HG02759 (cell line): ENCODE results near the gene CRTC3.
A peak's percentile ranks its signal among the peaks of the same experiment; 100 is the strongest.

Experiments used
- ATAC-seq: cut with Tn5 transposase; IDR thresholded peaks from one replicate; pipeline ENCODE4 v1.9.1; 2021; ENCODE audit warnings: mild to moderate bottlenecking, moderate library complexity; ENCODE audit not compliant: unreplicated experiment

CRTC3 gene

DNA sequence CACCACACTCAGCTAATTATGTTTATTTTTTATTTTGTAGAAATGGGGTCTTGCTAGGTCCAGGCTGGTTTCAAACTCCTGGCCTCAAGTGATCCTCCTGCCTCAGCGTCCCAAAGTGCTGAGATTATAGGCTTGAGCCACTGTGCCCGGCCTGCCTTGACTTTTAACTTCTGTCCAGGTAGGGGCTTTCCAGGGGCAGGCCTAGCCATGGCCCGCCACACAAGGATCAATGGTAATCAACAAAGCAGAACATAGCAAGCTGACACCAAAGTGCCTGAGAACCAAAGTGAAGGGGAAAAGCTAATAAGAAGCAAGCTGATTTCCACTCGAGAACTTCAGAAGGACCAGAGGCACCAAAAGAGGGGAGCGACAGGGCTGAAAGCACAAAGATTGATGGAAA is 9.4 kb upstream of the CRTC3 start:
- no peak for ATAC-seq

DNA sequence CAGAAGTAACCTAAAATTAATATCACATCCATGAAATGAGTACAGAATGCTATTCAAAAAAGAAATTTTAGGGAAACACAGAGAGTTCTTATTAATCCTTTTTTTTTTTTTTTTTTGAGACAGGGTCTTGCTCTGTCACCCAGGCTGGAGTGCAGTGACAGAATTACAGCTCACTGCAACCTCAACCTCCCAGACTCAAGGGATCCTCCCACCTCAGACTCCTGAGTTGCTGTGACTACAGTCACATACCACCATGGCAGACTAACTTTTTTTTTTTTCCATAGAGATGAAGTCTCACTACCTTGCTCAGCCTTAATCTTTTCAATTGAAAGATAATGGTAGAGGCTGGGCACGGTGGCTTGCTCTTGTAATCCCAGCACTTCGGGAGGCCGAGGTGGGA is 6.3 kb upstream of the CRTC3 start:
- no peak for ATAC-seq

DNA sequence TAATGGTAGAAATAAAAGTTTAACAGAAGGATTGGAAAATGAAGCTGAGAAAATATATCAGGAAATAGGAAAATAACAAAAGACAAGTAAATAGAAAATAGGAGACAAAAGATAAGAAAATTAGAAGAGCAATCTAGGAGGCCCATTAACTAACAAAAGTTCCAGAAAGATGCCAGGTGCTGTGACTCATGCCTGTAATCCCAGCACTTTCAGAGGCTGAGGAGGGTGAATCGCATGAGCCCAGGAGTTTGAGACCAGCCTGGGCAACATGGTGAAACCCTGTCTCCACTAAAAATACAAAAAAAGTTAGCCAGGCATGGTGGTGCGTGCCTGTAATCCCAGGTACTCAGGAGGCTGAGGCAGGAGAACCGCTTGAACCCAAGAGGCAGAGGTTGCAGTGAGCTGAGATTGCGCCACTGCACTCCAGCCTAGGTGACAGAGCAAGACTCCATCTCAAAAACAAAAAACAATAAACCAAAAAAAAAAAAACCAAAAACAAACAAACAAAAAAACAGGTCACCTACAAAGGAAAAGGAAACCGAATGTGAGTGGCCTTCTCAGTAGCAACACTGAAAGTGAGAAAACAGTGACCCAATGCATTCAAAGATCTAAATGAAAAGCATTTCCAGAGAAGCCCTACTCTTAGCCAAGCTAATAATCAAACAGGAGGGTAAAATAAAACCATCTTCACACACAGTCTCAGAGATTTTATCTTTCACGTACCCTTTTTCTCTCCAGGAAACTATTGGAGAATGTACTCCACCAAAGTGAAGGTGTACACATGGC is 5.5 kb upstream of the CRTC3 start:
- peak; percentile 52 for ATAC-seq

DNA sequence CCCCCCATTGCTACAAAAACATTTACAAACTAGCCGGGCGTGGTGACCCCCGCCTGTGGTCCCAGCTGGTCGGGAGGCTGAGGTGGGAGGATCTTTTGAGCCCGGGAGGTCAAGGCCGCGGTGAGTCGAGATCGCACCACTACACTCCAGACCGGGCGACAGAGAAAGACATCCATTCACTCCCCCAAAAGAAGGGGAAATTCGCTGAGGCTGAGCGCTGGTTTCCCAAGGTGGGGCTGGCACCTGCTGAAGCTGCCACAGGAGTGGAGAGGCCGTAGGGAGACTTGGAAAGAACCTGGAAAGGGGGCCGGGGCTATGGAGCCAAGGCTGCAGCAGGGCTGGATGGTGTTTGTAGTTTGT is 732 bp upstream of the CRTC3 start:
- ATAC-seq, result no peak

DNA sequence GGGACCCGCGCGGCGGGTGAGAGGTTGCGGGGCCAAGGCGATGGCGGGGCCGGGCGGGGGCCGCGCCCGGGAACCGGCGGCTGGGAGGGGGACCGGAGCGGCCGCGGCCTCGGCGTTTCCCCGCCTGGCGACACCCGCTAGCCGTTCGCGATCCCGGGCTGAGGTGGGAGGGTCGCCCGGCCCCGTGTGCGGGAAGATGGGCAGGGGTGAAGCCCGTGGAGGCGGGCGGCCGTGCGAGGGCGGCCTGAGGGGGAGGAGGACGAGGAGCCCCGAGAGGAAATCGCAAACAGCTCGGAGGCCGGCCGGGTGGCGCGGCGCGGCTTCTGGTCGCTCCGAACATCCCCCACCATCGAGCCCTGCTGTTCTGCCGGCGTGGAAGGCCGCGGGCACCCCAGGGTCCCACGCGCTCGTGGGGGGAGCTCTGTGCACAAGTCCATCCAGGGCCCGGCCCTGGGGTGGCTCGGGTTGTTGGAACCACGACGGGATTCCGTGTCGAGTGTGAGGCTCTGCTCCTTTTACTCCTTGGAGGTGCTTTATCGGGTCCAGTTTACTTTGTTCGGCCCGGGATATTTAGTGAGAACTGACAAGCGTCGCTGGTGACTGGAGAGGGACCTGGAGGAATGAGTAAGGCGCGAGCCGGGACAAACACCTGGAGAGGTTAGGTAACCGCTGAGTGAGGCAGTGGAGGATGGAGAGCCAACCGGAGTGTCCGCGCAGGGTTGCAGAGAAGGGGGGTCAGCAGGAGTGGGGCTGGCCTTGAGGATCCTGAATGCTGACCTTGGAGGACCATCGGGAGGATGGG is 728 bp downstream of the CRTC3 start:
- ATAC-seq, result peak; percentile 55

DNA sequence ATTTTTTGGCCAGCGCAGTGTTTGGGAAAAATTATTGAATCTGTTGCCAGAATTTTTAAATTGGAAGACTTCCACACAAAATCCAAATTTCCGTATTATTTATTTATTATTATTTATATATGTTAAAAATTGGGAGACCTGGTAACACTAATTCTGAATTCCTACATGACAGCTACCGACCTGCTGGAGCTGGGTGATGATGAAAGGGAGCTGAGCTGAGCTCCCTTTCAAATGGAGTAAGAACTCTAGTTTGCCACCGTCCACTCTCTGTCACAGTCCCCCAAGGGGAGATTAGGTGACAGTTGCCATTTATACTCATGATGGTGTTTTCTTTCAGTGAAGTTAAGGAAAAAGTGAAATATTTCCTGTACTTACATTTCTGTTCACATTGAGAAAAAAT is 1.4 kb downstream of the CRTC3 start:
- no peak for ATAC-seq

DNA sequence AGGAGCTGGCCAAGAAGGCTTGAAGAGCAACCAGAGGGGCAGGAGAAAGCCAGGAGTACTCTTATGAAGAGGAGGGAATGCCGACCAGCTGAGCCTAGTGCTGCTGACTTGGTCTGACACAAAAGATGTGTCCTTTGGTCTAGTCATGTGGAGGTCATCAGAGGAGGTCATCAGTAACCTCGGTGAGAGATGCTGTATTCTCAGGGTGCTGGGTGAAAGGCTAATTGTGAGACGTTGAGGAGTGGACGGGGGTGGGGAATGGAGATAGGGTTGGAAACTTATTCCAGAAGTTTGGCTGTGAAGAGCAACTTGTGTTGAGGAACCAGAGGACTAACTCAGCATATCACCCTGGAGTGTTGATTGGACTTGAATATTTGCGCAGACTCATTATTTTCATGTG is 5.5 kb downstream of the CRTC3 start:
- no peak for ATAC-seq

DNA sequence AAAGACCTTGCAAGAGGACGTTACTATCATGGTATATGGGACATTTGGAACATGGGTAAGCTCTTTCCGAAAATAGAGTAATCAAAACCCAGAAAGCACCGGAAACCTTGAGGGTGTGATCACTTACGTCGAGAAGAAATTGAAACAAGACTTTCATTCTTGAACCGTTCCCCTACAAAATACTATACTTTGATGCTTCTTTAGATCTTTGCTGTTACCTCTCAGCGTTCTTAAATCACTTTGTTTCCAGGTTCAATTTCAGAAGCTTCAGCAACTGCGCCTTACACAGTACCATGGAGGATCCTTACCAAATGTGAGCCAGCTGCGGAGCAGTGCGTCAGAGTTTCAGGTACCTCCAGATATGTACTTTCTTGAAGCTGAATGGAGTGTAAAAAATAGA is 10.1 kb downstream of the CRTC3 start:
- no peak for ATAC-seq

DNA sequence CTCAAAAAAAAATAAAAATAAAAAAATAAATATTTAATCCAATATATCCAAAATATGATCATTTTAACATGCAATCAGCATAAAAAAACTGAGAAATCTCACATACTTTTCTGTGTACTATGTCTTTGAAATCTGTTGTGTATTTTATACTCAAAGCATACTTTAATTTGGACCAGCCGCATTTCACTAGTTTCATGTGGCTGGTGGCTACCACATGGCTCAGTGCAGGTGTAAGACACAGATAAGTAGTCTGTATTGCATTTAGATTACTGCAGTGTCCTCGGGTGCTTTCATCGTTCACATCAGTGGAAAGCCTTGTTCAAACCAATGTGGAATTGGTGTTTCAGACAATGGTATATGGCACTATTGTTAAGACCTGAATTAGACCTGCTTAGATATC is 11.0 kb downstream of the CRTC3 start:
- ATAC-seq, result no peak

DNA sequence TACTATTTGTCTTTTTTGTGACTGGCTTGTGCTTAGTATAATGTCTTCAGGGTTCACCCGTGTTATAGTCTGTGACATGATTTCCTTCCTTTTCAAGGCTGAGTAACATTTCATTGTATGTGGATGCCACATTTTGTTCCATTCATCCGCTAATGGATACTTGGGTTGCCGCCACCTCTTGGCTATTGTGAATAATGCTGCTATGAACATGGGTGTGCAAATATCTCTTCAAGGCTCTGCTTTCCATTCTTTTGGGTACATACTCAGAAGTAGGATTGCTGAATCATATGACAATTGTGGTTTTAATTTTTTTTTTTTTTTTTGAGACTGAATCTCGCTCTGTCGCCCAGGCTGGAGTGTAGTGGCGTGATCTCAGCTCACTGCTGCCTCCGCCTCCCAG is 15.4 kb downstream of the CRTC3 start:
- ATAC-seq, result no peak

DNA sequence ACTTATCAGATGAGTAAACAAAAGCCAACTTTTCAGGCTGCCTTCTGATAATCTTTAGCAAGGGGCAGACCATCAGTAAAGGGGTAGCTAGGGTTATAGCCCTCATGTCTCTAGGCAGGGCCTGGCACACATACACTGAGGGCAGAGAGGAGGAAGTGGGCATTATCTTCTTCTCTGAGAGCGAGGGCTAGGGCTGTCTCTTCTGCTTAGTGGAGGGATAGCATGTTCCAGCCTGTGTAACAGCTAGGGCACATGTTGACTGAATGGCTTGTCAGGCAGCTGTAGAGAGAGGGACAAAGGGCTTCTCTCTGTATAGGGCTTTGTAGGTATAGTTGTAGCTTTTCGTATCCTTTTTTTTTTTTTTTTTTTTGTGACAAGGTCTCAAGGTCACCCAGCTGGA is 17.8 kb downstream of the CRTC3 start:
- ATAC-seq, result no peak

DNA sequence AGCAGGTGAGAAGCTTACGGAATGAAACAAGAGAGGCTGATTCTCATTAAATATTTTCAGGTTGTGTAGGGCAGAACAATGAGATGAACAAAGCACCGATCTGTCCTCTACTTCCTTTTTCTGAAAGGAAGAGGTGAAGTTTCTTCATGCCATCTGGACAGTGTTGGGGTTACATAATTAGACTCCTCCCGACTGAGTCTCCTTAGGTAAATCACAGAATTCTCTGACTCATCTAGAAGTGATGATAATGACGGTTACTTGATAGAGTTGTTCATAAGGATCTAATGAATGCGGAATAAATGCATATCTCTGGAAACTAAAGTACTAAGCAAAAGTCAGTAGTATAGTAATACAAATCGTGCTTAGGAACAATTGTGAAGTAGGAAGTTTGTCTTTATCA is 21.2 kb downstream of the CRTC3 start:
- no peak for ATAC-seq

DNA sequence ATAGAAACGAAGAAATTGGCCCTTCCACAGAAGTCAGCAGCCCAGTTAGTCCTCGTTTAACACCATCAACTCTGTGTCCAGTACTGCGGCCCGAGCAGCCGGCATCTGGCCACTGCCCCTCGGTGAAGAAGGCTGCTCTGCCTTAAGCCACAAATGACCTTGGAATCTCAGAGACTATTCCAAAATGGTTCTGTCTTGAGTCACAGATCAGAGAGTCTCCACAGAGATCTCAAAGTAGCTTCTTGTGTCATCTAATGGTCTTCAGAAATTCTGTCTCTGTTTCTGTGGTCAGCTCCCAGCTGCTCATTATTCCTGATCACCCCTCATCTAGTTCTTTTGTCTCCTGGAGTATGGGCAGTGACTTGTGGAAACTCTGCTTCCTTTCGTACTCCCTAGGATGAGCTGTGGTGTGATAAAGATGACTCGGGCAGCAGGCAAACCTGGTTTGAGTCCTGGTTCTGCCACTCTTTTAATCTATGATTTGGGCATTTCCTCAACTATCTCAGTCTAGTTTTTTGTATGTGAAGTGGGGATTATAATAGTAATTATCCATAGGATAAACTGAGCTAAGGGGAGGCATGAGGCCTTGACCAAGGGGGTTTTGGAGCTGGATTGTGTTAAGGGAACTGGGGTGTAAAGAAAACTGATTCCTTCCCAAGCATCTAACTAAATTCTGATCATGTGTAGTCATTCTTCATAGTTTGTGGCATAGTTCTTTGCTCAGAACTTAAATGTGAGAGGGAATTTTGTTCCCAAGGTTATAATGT is 22.6 kb downstream of the CRTC3 start:
- ATAC-seq, result no peak

DNA sequence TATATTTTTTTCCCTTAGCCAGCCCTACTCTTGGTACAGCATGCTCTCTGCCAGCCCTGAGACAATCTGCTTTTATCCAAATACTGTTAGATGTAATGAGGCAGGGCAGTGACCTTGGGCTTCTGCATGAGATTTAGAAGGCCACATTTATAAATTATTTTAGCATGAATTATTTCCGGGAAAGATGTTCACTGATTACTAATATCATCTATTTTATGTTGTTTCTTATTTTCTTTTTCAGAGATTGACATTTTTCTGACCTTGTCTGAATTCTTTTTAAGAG is 23.1 kb downstream of the CRTC3 start:
- no peak for ATAC-seq

DNA sequence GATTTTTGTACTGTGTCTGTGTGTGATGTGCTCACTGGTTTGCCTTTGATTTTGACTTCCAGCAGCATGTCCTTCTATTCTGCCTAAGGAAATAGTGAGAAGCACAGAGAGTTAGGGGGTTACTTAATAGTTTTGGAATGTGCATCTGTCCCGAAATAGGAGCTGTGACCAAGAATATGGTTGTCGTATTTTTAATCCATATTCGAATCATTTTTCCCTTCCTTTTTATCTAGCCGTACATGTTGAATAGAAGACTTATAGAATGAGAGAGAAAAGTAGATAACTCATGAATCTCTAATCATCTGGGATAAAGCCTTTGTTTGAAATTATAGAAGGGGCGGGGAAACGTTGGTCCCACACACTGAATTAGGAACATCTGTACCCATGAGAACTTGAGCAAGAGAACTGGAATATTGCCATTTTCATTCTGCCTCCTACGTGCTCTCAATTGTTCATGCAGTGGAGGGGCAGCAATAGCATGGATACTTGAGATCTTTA is 23.6 kb downstream of the CRTC3 start:
- ATAC-seq, result no peak

DNA sequence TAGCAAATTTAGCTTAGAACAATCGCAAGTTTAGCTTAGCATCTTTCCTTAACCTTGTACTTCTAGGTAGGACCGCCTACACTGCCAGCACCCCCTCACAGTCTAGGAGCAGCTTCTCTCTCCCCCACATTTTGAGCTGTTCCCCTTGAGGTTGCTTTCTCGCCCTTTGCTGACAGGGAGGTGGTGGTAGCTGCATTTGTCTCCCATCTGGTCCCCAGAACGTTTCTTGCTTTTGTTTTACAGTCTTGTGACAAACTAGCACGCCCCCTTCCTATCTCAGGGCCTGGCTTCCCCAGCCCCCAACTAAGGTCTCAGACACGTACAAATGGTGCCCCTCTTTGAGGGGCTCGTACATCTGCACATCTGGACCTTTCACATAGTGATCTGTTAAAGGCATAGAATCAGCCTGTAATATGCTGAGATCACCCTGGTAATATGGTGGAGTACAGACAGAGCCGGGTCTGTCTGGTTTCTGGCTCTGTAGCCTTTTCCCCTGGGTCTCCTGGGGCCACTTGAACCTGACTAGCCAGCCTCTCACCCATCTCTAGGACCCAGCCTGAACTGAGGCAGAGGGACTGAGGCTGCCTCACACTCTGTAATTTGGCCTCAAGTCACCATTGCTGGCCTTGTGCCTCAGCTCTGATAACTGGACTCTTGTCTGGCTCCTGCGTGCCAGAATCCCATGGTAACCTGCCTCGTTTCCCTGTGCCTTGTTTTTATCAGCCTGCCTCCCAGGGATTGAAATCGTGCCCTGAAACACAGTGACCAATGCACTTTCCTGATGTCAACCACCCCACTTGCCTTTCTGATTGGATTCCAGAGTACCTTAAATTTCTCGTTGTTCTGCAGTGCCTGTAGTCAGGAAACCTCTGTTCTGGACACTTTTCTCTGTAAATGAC is 27.7 kb downstream of the CRTC3 start:
- no peak for ATAC-seq

DNA sequence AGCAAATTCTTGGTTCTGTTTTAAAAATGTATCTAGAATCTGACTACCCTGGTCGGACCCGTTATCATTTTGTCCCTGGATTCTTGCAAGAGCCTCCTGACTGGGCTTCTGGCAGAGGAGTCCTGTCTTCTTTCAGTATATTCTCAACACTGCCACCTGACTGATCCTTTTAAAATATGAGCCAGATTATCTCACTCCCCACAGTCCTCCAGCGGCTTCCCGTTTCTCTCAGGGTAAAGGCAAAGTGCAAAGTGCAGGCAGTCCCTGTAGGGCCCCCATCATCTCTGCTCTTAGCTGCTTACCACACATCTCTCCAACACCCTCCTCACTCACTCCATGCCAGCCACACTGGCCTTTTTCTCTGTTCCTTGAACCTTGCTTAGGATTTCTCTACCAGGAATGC is 28.4 kb downstream of the CRTC3 start:
- no peak for ATAC-seq

DNA sequence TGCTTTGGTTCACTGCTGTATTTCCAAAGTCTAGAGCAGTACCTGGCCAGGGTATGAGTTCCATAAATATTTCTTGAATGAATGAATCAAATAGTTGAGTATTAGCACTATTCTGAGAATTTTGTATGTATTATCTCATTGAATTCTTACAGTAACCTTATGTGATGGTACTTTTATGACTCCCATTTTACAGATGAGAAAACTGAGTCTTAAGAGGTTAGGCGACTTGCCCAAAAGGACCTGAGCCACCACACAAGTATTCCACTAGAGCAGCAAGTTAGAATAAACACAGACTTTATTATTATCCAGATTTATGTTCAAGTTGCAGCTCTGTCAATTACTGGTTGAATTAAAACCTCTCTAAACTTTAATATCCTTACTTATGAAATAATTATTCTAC is 29.4 kb downstream of the CRTC3 start:
- no peak for ATAC-seq

DNA sequence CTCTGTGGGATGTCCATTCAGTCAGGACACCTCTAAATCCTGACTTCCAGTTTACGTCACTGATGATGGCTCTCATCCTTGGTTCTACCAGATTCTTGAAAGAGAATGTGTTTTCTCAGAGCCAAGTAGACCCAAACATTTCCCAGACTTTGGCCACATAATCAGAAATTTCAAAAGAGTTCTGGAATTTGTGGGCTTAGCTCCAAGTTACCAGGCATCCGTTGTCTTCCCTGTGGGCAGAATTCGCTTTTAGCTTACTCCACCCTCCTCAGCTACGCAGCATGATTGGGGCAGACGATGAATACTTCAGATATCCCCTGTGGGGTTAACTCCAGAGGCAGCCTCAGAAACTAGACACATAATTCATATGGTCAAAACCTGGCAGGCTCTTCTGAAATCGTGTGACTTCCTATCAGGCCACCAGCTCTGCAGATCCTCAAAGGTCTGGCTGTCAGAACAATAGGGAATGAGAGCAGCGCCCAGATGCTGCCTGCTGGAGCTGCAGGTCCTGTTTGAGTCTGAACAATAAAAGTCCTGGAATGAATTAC is 30.6 kb downstream of the CRTC3 start:
- no peak for ATAC-seq
